ENCODE results near the gene LRP1.

LRP1 gene

DNA sequence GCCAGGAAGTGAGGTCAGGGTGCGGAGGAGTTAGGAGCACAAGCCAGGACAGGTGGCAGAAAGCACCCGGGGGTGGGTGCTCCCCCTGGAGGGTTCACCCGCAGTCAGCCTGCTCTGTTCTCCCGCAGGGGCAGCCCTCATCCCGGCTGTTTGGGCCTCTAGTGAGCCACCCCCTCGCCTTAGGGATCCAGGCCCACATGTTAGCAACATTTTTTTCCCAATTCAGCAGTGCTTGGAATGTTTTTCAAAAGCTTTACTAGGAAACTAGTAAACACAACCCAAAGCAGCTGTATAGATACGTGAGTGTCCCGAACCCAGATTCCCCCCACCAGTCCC is 59.8 kb downstream of the LRP1 start:
- ChIA-PET POLR2A (ENCODE audit: low non-redundant PET) (no interaction called here), CTCF (interaction anchor here (1.3 to 1.6 kb wide), 3 partner anchors 12 to 76 kb away, joined by 5 to 8 read pairs (median 6); no protein-coding TSS in a partner anchor)
- DNase-seq (ENCODE audit: low spot score) = no peak
- peak overlapping the region; percentile 42 for H3K27ac ChIP-seq
- TF ChIP-seq, protein P1, sequence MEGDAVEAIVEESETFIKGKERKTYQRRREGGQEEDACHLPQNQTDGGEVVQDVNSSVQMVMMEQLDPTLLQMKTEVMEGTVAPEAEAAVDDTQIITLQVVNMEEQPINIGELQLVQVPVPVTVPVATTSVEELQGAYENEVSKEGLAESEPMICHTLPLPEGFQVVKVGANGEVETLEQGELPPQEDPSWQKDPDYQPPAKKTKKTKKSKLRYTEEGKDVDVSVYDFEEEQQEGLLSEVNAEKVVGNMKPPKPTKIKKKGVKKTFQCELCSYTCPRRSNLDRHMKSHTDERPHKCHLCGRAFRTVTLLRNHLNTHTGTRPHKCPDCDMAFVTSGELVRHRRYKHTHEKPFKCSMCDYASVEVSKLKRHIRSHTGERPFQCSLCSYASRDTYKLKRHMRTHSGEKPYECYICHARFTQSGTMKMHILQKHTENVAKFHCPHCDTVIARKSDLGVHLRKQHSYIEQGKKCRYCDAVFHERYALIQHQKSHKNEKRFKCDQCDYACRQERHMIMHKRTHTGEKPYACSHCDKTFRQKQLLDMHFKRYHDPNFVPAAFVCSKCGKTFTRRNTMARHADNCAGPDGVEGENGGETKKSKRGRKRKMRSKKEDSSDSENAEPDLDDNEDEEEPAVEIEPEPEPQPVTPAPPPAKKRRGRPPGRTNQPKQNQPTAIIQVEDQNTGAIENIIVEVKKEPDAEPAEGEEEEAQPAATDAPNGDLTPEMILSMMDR (conservative IDR thresholded peaks at IDR 0.05; ENCODE audit: low read depth) = no peak

DNA sequence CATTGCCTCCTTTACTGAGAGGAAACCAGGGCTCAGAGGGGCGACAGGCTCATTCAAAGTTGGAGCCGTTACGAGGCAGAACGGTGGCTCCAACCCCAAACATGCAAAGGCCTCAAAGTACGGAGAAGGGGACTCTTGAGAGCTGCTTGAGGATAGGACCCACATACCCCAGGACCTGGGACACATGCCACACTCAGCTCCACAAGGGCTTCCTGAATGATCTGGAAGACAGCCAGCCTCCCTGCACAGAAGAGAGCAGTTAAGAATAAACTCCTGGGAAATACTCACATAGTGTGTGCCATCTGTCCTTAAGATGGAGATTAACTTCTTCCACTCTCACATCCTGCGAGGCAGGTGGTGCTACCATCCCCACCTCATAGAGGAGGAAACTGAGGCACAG is 61.8 kb downstream of the LRP1 start:
- peak overlapping the region; percentile 59 for H3K27ac ChIP-seq
- POLR2A ChIA-PET (ENCODE audit: low non-redundant PET) = no interaction called here
- TF ChIP-seq, protein P1 (conservative IDR thresholded peaks at IDR 0.05; ENCODE audit: low read depth) = no peak
- CTCF ChIA-PET = interaction anchor here (0.6 to 1.1 kb wide), 3 partner anchors 14 to 67 kb away, joined by 3 to 6 read pairs (median 4); no protein-coding TSS in a partner anchor
- no peak for DNase-seq (ENCODE audit: low spot score)

DNA sequence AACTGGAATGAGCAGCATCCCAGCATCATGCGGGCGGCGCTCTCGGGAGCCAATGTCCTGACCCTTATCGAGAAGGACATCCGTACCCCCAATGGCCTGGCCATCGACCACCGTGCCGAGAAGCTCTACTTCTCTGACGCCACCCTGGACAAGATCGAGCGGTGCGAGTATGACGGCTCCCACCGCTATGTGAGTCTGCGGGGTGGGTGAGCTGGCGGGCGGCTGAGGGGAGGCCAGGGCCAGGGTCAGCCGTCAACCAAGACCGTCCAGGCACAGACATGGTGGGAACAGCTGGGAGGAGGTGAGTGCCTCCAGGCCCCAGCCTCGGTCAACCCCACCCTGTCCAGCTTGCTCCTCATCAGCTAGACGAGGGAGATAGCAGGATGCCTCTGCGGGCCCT is 62.5 kb downstream of the LRP1 start:
- peak overlapping the region; percentile 59 for H3K27ac ChIP-seq
- POLR2A ChIA-PET (ENCODE audit: low non-redundant PET) = no interaction called here
- no peak for DNase-seq (ENCODE audit: low spot score)
- CTCF ChIA-PET = interaction anchor here (0.7 to 0.9 kb wide), 2 partner anchors 15 to 16 kb away, joined by 3 to 4 read pairs; no protein-coding TSS in a partner anchor
- TF ChIP-seq, protein P1 (conservative IDR thresholded peaks at IDR 0.05; ENCODE audit: low read depth) = no peak

DNA sequence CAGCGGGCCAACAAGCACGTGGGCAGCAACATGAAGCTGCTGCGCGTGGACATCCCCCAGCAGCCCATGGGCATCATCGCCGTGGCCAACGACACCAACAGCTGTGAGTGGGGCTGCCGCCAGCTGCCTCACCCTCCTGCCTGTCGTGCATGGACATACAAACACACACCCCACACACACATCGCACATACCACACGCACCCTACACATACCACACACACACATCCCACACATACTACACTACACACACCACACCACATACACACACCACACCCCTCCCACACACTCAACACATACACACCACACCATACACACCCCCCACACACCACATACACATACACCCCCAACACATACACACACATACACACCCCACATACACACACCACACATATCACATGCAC is 63.1 kb downstream of the LRP1 start:
- ChIA-PET CTCF (interaction anchor here (0.9 kb wide), 1 partner anchor 15 kb away, joined by 3 read pairs; no protein-coding TSS in a partner anchor), POLR2A (ENCODE audit: low non-redundant PET) (no interaction called here)
- peak overlapping the region; percentile 59 for H3K27ac ChIP-seq
- DNase-seq (ENCODE audit: low spot score) = no peak
- TF ChIP-seq, protein P1 (conservative IDR thresholded peaks at IDR 0.05; ENCODE audit: low read depth) = no peak

DNA sequence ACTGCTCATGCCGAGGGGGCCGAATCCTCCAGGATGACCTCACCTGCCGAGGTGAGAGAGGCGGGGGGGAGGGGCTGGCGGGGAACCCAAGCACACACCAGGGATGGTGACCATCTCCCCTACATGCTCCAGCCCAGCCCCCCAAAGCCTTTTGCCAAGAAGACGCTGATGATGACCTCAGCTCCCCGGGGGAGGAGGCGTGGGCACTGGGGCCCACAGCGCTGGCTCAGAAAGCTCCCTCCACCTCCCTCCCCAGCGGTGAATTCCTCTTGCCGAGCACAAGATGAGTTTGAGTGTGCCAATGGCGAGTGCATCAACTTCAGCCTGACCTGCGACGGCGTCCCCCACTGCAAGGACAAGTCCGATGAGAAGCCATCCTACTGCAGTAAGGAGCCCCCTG is 64.6 kb downstream of the LRP1 start:
- ChIA-PET POLR2A (ENCODE audit: low non-redundant PET) (no interaction called here), CTCF (no interaction called here)
- H3K27ac ChIP-seq = peak overlapping the region; percentile 9; the same call in 1 of the 2 replicates
- TF ChIP-seq, protein P1 (conservative IDR thresholded peaks at IDR 0.05; ENCODE audit: low read depth) = no peak
- DNase-seq (ENCODE audit: low spot score) = no peak

DNA sequence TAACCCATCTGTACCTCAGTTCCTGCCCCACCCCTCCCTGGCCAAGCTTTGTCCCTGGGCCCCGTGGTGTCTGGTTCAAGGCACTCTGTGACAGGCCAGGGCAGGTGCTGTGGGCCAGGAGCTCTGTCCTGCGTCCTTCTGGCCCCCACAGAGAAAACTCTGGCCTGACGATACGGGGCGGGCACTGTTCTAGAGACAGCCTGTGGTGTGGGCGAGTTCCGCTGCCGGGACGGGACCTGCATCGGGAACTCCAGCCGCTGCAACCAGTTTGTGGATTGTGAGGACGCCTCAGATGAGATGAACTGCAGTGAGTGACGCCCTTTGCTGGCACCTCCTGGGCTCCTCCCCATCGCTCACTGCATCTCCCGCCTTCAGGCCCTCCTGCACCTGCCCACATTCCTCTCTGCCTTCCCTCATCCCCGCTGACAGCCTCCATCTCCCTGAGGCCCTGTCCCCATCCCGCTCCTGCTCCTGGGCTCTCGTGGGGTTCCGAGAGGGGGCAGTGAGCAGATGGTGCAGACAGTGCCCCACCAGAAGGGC is 65.5 kb downstream of the LRP1 start:
- ChIA-PET CTCF (interaction anchor here (0.6 kb wide), 1 partner anchor 121 kb away, joined by 3 read pairs; no protein-coding TSS in a partner anchor), POLR2A (ENCODE audit: low non-redundant PET) (interaction anchor here (0.6 kb wide), 1 partner anchor 25 kb away, joined by 4 read pairs; no protein-coding TSS in a partner anchor)
- H3K27ac ChIP-seq = peak overlapping the region; percentile 9
- TF ChIP-seq, protein P1 (conservative IDR thresholded peaks at IDR 0.05; ENCODE audit: low read depth) = no peak
- DNase-seq (ENCODE audit: low spot score) = no peak

Measured in RWPE1 (cell line).